HG02678 (cell line): ENCODE data around the gene SASS6.
A peak's percentile ranks its signal among the peaks of the same experiment; 100 is the strongest.
"Not testable (repeated sequence)": the region's sequence is repeated elsewhere in the genome, so short reads cannot be mapped to it uniquely, and the experiment has no call there.

ENCODE experiments used
- ATAC-seq: cut with Tn5 transposase; IDR thresholded peaks from one replicate; pipeline ENCODE4 v1.9.1; 2021; ENCODE audit warnings: mild to moderate bottlenecking, moderate library complexity; ENCODE audit not compliant: unreplicated experiment

Gene SASS6

DNA sequence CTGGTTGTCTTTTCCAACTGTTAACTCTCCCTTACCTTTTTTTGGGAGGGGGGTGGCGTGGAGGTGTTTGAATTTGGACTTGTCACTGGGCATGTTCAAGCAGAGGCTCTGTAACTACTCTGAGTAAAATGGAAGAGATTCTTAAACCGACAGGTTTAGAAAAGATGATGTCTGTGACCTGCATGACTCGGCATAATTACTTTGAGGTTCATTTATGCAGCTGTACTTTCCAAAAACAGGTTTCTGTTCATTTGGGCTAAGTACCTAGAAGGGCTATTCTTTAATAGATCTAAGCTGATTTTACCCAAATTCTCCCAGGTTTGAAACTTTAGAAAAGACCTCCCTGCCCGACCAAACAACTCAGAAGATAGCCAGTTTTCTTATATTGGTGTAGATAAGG lies 82.6 kb downstream of the SASS6 start:
- no peak for ATAC-seq

DNA sequence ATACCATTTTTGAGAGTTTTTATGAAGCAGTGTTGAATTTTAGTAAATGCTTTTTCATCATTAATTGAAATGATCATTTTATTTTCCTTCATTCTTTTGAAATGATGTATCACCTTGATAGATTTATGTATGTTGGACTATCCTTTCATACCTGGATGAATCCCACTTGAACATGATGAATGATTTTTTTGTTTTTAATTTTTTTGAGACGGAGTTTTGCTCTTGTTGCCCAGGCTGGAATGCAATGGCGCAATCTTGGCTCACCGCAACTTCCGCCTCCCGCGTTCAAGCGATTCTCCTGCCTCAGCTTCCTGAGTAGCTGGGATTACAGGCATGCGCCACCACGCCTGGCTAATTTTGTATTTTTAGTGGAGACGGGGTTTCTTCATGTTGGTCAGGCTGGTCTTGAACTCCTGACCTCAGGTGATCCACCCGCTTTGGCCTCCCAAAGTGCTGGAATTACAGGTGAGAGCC lies 85.5 kb downstream of the SASS6 start:
- not testable (repeated sequence) for ATAC-seq

- no peak for ATAC-seq
Observed at GRCh38 chr1:100045206-100045605, 87.5 kb downstream of the SASS6 start.

DNA sequence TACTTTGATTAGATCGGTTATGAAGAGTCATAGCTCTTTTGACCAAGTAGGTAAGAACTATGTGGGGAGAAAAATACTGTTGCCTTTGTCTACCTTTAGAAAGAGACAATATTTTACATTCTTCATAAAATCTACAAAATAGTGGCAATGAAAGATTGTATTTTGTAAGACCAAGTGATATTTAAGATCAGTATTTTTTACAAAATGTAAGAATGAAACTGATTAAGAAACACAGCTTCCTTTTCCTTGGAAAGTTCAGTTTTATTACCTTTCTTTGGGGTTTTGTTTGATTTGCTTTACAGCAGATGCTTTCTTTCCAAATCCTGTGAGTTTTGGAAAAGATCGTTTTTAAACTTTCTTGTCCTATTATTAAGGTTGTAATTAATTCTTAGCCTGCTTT lies 93.1 kb downstream of the SASS6 start:
- ATAC-seq: no peak

GRCh38 chr1:100038660-100039287 lies 94.0 kb downstream of the SASS6 start:
- ATAC-seq: peak; percentile 48

DNA sequence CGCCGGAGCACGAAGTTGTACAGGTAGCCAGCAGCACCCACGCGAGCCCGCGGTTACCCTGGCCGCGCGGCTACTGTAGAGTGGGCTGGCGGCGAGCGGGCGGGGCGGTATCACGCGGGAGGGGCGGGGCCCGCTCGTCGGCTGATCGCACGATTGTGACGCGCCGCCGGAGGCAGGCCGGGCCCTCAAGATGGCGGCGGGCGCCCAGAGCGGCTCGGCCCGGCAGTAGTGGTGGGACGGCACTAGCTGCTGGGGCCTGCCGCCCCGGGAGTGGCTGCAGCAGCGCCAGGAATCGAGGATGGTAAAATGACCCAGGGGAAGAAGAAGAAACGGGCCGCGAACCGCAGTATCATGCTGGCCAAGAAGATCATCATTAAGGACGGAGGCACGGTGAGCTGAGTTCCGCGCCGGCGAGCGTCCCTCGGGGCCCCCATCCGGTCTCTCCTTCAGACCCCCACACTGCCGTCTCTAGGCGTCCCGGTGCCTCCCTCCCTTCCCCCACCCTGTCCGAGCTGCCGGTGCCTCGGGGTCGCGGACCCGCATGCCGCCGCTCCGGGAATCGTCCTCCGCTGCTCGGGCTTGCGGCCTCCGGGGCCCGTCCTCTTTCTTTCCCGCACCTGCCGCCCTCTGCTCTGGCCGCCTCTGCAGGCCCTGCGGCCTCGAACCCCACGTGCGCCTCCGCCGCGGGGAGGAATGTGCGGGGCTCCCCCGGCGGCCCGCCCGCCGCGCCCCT lies 94.6 kb downstream of the SASS6 start:
- ATAC-seq: peak; percentile 89

DNA sequence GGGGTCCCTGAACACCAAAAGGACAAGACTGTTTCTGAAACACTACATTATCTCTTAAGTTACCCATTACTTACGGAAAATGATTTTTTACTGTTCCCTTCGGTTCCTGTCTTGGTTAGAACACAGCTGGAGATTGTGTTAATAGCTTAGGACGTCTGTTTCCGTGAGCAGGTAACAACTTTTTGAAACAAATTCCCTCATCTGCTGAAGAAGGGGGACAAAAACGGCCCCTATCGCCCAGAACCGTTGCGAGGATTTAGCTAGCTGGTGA lies 95.1 kb downstream of the SASS6 start:
- ATAC-seq: no peak

GRCh38 chr1:100036718-100037655 lies 95.7 kb downstream of the SASS6 start:
- no peak for ATAC-seq

DNA sequence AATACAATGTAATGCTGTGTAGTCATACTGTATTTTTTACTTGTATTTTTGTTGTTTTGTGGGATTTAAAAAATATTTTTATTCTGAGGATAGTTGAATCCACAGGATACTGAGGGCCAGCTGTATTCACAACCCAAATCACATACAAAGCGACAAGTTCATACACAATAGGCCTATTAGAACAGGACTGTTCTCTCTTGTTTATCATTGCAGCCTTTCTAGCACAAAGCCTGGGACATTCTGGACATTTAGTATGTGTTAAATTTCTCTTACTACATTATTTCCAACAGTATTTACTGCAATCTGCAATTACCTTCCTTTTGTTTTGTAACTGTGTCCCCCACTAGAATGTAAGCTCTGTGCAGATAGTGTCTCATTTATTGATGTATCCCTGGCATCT lies 97.5 kb downstream of the SASS6 start:
- ATAC-seq: no peak

DNA sequence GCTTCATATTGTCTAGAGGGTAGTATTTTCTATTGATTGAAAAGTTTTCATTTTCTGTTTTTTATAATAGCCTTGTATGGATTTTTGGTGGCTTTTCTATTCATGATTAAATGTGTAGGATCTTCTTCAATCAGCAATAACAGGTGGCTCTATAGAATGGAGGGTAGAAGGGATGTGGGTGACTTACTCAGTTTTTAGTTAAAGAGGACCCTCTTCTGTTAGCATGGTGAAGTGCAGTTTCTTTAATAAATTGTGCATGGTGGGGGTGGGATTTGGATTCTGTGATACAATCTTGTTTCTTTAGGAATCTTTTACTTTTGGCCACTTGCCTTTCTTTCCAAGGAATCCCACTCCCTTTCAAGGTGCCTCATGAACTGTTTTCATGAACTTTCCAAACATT lies 98.3 kb downstream of the SASS6 start:
- no peak for ATAC-seq
